KOPT-K1 (cell line): ENCODE results near the gene GALK2.
"Not testable (repeated sequence)": the region's sequence is repeated elsewhere in the genome, so short reads cannot be mapped to it uniquely, and the experiment has no call there.

Experiments
- H3K27ac ChIP-seq: fragments of 200-600 bp; sonication (generic); 2 replicates; pipeline ENCODE4 v1.5.1; 2016; ENCODE audit warnings: antibody characterized with exemption, mild to moderate bottlenecking, low read depth, low read length; ENCODE audit not compliant: poor library complexity, severe bottlenecking
- H3K36me3 ChIP-seq: fragments of 200-600 bp; sonication (generic); 2 replicates; pipeline ENCODE4 v1.5.1; 2017; ENCODE audit warnings: antibody characterized with exemption, mild to moderate bottlenecking, low read length, moderate library complexity; ENCODE audit not compliant: insufficient read depth
- H3K9me3 ChIP-seq: fragments of 200-600 bp; sonication (generic); 2 replicates; pipeline ENCODE4 v1.5.1; 2017; ENCODE audit warnings: antibody characterized with exemption, low read length, mild to moderate bottlenecking; ENCODE audit not compliant: insufficient read depth, poor library complexity, severe bottlenecking

The GALK2 gene

DNA sequence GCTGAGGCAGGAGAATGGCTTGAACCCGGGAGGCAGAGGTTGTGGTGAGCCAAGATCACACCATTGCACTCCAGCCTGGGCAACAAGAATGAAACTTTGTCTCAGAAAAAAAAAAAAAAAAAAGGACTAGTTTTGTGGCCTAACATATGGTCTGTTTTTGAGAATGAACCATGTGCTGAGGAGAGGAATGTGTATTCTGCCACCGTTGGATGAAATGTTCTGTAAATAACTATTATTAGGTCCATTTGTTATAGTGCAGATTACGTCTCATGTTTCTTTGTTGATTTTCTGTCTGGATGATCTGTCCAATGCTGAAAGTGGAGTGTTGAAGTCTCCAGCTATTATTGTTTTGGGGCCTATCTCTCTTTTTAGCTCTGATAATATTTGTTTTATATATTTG is 13.7 kb downstream of the GALK2 start:
- H3K27ac ChIP-seq, H3K36me3 ChIP-seq, H3K9me3 ChIP-seq: not testable (repeated sequence)

DNA sequence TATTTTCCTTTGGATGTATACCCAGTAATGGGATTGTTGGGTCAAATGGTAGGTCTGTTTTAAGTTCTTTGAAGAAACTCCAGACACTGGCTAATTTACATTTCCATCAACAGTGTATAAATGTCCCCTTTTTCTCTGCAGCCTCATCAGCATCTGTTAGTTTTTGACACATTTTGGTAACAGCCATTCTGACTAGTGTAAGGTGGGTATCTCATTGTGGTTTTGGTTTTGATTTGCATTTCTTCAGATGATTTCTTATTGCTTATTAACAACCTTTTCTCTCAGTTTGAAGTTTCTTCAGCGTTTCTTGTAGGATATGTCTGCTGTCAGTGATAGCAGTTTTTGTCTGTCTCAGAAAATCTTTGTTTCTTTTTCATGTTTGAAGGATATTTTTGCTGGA is 15.4 kb downstream of the GALK2 start:
- Histone ChIP-seq H3K9me3 (no peaks in the 10 kb centered on the region), H3K27ac (no peak overlapping the region), H3K36me3 (no peaks in the 10 kb centered on the region)

- Histone ChIP-seq H3K9me3 (no peaks in the 10 kb centered on the region), H3K27ac (no peak overlapping the region), H3K36me3 (no peaks in the 10 kb centered on the region)
Measured at GRCh38 chr15:49187549-49188245, 17.6 kb downstream of the GALK2 start.

DNA sequence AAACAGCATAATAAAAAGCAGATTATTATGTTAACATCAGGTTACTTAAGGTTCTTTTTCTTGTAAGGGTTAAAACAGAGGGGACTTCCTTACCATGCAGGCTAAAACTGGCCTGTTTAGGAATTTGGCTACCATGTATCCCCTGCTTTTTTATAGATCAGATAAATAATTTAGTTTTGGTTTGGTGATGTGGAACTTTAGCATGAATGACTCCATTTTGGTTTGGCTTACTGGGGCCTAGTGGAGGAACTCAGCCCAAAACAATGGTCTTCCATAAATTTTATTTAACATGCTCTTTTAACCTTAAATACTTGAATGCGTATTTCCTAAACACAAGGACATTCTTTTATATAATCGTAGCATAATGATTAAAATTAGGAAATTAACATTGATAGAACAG is 18.9 kb downstream of the GALK2 start:
- H3K9me3 ChIP-seq, result no peaks in the 10 kb centered on the region
- no peak overlapping the region for H3K27ac ChIP-seq
- H3K36me3 ChIP-seq, result no peaks in the 10 kb centered on the region

- H3K27ac ChIP-seq, result no peak overlapping the region
- no peaks in the 10 kb centered on the region; the same call in 1 of the 2 replicates for H3K36me3 ChIP-seq
- no peaks in the 10 kb centered on the region for H3K9me3 ChIP-seq
Measured at GRCh38 chr15:49189631-49190030, 19.6 kb downstream of the GALK2 start.

- no peaks in the 10 kb centered on the region; the same call in 1 of the 2 replicates for H3K36me3 ChIP-seq
- H3K27ac ChIP-seq, result no peak overlapping the region
- H3K9me3 ChIP-seq, result no peaks in the 10 kb centered on the region
Measured at GRCh38 chr15:49190586-49190985, 20.5 kb downstream of the GALK2 start.

DNA sequence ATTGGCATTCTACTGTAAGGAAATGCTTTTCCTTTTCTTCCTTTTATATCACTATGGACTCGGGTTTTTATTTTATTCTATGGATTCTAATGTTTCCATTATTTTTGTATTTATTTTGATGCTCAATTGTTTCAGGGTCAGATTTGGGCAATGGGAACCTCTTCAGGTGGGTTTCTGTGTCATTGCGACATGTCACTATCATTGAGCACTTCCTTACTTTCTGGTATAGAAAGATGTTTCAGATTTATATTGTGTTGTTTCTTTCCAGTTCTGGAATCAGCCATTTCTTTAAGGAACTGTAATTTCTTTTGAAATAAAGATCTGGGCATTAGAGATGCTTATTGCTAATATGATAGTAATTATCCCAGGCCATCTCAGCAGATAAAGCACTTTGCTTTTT is 21.8 kb downstream of the GALK2 start:
- Histone ChIP-seq H3K9me3 (no peaks in the 10 kb centered on the region), H3K36me3 (no peaks in the 10 kb centered on the region; the same call in 1 of the 2 replicates), H3K27ac (no peak overlapping the region)

DNA sequence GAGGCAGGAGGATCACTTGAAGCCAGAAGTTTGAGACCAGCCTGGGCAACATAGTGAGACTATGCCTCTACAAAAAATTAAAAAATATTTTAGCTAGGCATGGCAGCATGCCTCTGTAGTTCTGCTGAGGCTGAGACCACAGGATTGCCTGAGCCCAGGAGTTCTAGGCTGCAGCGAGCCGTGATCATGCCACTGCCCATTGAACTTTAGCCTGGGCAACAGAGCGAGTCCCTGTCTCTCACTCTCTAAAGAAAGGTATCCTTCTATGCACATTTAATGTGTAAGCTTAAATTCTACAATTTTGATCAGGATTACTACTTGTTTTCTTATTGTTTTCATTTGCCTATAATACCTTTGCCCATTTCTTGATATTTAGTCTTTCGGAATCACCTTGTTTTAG is 26.8 kb downstream of the GALK2 start:
- Histone ChIP-seq H3K9me3 (no peaks in the 10 kb centered on the region), H3K36me3 (no peaks in the 10 kb centered on the region; the same call in 1 of the 2 replicates), H3K27ac (no peak overlapping the region)

DNA sequence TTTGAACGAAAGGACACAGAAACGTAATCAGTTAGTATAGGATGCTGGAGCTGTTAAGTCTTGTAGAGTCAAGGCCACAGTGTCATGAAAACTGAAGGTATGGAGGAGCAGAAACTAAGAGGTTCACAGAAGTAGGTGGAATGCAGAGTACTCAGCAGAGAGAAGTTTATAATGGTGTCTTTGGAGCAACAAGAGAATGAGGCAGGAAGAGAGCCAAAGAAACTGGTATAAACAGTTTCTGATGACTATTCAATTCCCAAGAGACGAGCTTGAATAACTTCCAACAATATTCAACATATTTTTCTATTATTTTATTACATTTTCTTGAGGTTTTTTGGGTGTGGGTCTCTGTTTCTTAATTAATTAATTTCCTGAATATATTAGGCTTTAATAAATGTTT is 29.6 kb downstream of the GALK2 start:
- Histone ChIP-seq H3K27ac (no peak overlapping the region), H3K36me3 (peaks cover 7% of the 10 kb centered on the region; the same call in 1 of the 2 replicates), H3K9me3 (no peaks in the 10 kb centered on the region)

DNA sequence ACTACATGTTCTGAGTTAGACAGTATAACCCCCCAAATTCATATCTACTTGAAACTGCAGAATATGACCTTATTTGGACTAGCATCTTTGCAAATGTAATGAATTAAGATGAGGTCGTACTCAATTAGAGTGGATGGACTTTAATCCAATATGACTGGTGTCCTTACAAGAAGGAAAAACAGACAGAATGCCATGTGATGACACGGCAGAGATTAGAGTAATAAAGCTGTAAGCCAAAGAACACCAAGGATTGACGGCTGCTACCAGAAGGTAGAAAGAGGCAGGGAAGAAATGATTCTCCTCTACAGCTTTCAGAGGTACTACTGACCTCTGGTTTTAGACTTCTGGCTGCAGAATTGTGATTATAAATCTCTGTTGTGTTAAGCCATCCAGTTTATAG is 30.3 kb downstream of the GALK2 start:
- Histone ChIP-seq H3K9me3 (no peaks in the 10 kb centered on the region), H3K27ac (no peak overlapping the region), H3K36me3 (peaks cover 7% of the 10 kb centered on the region; the same call in 1 of the 2 replicates)

- H3K36me3 ChIP-seq, H3K27ac ChIP-seq: not testable (repeated sequence)
- peaks cover 21% of the 10 kb centered on the region for H3K9me3 ChIP-seq
Measured at GRCh38 chr15:49208102-49208501, 38.1 kb downstream of the GALK2 start.

GRCh38 chr15:49212897-49213296 is 42.9 kb downstream of the GALK2 start:
- Histone ChIP-seq H3K27ac (no peak overlapping the region), H3K9me3 (peaks cover 18% of the 10 kb centered on the region), H3K36me3 (no peaks in the 10 kb centered on the region; the same call in 1 of the 2 replicates)

- Histone ChIP-seq H3K27ac (no peak overlapping the region), H3K36me3 (peaks cover 14% of the 10 kb centered on the region), H3K9me3 (no peaks in the 10 kb centered on the region)
Measured at GRCh38 chr15:49215768-49216739, 46.0 kb downstream of the GALK2 start.

GRCh38 chr15:49223536-49224274 is 53.7 kb downstream of the GALK2 start:
- H3K9me3 ChIP-seq, result peaks cover 7% of the 10 kb centered on the region
- H3K36me3 ChIP-seq, result peaks cover 9% of the 10 kb centered on the region
- no peak overlapping the region for H3K27ac ChIP-seq
